NOMO-1 (cell line): Measurements from ENCODE around the gene RNF183.
A peak's percentile ranks its signal among the peaks of the same experiment; 100 is the strongest.

Experiments
- DNase-seq, 2 experiments: peaks; one replicate each; lab custom pipeline; 2025; ENCODE audit not compliant: unreplicated experiment in 2 of 2; lab: John Stamatoyannopoulos, UW

Gene RNF183

GRCh38 chr9:113302792-113303418, at the start of gene RNF183:
RNF183 (minus strand) TSS chr9:113303376; CDS start chr9:113298184, 5,192 bp downstream.
- DNase-seq, result no peak

GRCh38 chr9:113352411-113352810, 49.2 kb upstream of the RNF183 start:
- peak in 1 of 2 experiments; percentile 7 for DNase-seq

- no peak for DNase-seq
Measured at GRCh38 chr9:113352006-113352405, 48.8 kb upstream of the RNF183 start.

- peak; percentile 63 to 78 for DNase-seq
Measured at GRCh38 chr9:113350937-113351336, 47.8 kb upstream of the RNF183 start.

- no peak for DNase-seq
Measured at GRCh38 chr9:113350107-113350661, 47.0 kb upstream of the RNF183 start.

- peak; percentile 33 to 56 for DNase-seq
Measured at GRCh38 chr9:113349445-113350094, 46.4 kb upstream of the RNF183 start, which contains the start of gene BSPRY. BSPRY (plus strand) TSS chr9:113349541; CDS start chr9:113349580, 39 bp downstream.

- peak in 1 of 2 experiments; percentile 13 for DNase-seq
Measured at GRCh38 chr9:113349066-113349444, 45.9 kb upstream of the RNF183 start.

- no peak for DNase-seq
Measured at GRCh38 chr9:113348437-113348836, 45.3 kb upstream of the RNF183 start.

- no peak for DNase-seq
Measured at GRCh38 chr9:113345671-113346070, 42.5 kb upstream of the RNF183 start.

- DNase-seq, result no peak
Measured at GRCh38 chr9:113345190-113345589, 42.0 kb upstream of the RNF183 start.

- no peak for DNase-seq
Measured at GRCh38 chr9:113343732-113344231, 40.6 kb upstream of the RNF183 start.

- no peak for DNase-seq
Measured at GRCh38 chr9:113341712-113342410, 38.7 kb upstream of the RNF183 start.

- DNase-seq, result peak; percentile 71 to 91
Measured at GRCh38 chr9:113340011-113340699, 37.0 kb upstream of the RNF183 start, which contains the start of gene WDR31. WDR31 (minus strand) TSS chr9:113340275; CDS start chr9:113332022, 8,253 bp downstream.

GRCh38 chr9:113337714-113338113, 34.5 kb upstream of the RNF183 start:
- DNase-seq, result no peak

GRCh38 chr9:113331780-113332179, 28.6 kb upstream of the RNF183 start:
- no peak for DNase-seq

GRCh38 chr9:113328045-113328782, 25.0 kb upstream of the RNF183 start:
- no peak for DNase-seq

- DNase-seq, result no peak
Measured at GRCh38 chr9:113326230-113326629, 23.1 kb upstream of the RNF183 start.

- no peak for DNase-seq
Measured at GRCh38 chr9:113322671-113323070, 19.5 kb upstream of the RNF183 start.

GRCh38 chr9:113320051-113320450, 16.9 kb upstream of the RNF183 start:
- no peak for DNase-seq

GRCh38 chr9:113319054-113319453, 15.9 kb upstream of the RNF183 start:
- no peak for DNase-seq
